ENCODE measurements around the gene DLG5.

DNA sequence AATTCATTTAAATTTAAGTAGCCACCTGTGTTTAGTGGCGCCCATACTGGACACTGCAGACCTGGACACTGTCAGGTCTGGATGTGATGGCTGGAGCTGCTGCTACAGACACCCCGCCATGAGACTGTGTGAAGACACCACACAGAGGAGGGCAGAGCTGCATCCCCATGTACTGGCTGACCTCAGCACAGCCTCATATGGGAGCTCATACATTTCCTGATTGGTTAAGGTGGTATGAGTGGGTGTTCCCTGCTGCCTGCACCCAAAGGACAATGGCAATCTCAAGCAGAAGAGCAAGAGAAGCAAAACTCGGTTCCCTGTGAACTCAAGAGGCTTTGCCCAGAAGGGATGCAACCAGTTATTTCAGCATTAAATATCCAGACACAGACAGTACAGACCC is 60.0 kb downstream of the DLG5 start:
- TF ChIP-seq, protein P1, sequence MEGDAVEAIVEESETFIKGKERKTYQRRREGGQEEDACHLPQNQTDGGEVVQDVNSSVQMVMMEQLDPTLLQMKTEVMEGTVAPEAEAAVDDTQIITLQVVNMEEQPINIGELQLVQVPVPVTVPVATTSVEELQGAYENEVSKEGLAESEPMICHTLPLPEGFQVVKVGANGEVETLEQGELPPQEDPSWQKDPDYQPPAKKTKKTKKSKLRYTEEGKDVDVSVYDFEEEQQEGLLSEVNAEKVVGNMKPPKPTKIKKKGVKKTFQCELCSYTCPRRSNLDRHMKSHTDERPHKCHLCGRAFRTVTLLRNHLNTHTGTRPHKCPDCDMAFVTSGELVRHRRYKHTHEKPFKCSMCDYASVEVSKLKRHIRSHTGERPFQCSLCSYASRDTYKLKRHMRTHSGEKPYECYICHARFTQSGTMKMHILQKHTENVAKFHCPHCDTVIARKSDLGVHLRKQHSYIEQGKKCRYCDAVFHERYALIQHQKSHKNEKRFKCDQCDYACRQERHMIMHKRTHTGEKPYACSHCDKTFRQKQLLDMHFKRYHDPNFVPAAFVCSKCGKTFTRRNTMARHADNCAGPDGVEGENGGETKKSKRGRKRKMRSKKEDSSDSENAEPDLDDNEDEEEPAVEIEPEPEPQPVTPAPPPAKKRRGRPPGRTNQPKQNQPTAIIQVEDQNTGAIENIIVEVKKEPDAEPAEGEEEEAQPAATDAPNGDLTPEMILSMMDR (IDR thresholded peaks at IDR 0.05) = no peak
- TF ChIP-seq EZH2phosphoT487 (IDR thresholded peaks at IDR 0.05) = no peak
